Thyroid gland (tissue), 4 donors: Measurements from ENCODE around the gene CBFA2T3.

Source experiments
- POLR2A ChIP-seq, 2 donors: fragments of 450-650 bp; IDR thresholded peaks; one replicate each; pipeline ENCODE4 v1.6.1; 2017; ENCODE audit warnings: antibody characterized with exemption in 2 of 2, mild to moderate bottlenecking in 2 of 2, moderate library complexity in 1 of 2
- TF ChIP-seq, protein P1 (sequence below), 6 experiments: fragments of 200-600 bp in 3 of 6; fragments of 450-650 bp in 3 of 6; sonication (generic) in 3 of 6; IDR thresholded peaks; one replicate each; pipeline ENCODE4 v1.5.1; 2016 to 2019; ENCODE audit warnings: antibody characterized with exemption in 6 of 6, mild to moderate bottlenecking in 2 of 6, inconsistent platforms in 1 of 6, moderate library complexity in 1 of 6

DNA sequence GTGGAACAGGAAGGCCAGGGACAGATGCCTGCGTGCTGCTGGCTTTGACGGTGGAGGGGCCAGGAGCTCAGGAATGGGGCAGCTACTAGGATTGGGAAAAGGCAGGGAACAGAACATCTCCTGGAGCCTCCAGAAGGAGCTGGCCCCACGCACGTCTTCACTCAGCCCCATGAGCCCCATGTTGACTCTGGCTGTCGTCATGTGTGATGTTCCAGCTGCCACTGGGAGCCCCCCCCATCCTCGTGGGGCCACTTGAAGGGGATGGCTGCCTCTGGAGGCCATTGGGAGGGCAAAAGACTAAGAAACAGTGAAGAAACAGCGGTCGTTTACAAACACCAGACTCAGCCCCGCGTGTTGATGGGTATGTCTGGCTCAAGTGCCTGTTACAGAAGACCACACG is 146.7 kb downstream of the CBFA2T3 start:
- TF ChIP-seq POLR2A (IDR thresholded peaks at IDR 0.05), result no peak
- TF ChIP-seq, protein P1, sequence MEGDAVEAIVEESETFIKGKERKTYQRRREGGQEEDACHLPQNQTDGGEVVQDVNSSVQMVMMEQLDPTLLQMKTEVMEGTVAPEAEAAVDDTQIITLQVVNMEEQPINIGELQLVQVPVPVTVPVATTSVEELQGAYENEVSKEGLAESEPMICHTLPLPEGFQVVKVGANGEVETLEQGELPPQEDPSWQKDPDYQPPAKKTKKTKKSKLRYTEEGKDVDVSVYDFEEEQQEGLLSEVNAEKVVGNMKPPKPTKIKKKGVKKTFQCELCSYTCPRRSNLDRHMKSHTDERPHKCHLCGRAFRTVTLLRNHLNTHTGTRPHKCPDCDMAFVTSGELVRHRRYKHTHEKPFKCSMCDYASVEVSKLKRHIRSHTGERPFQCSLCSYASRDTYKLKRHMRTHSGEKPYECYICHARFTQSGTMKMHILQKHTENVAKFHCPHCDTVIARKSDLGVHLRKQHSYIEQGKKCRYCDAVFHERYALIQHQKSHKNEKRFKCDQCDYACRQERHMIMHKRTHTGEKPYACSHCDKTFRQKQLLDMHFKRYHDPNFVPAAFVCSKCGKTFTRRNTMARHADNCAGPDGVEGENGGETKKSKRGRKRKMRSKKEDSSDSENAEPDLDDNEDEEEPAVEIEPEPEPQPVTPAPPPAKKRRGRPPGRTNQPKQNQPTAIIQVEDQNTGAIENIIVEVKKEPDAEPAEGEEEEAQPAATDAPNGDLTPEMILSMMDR (IDR thresholded peaks at IDR 0.05), result no peak
